MM.1S (cell line): ENCODE results near the gene KRT6C.

Experiments used
- CTCF ChIP-seq: fragments of 300-600 bp; sonication (generic); IDR thresholded peaks from 2 replicates; pipeline ENCODE4 v1.5.1; 2016; ENCODE audit warnings: antibody characterized with exemption, low read length, mixed read lengths
- EZH2 ChIP-seq: fragments of 300-600 bp; sonication (generic); optimal IDR thresholded peaks from 2 replicates; pipeline ENCODE3; 2017; ENCODE audit warnings: low read depth, mild to moderate bottlenecking, antibody characterized with exemption, low read length, mixed read lengths
- EZH2phosphoT487 ChIP-seq: fragments of 300-600 bp; sonication (generic); IDR thresholded peaks from 2 replicates; pipeline ENCODE4 v1.6.1; 2018; ENCODE audit warnings: antibody characterized with exemption, low read length

GRCh38 chr12:52438305-52439301 lies 35.0 kb downstream of the KRT6C start:
- no peak for TF ChIP-seq CTCF
- TF ChIP-seq EZH2phosphoT487, result no peak
- no peak for TF ChIP-seq EZH2
